Retinal pigment epithelial cell (primary cell): ENCODE measurements around the gene SYT15.

Source experiments
- DNase-seq: peaks from one replicate; pipeline ENCODE4 v3.0.0-alpha.2; 2010; ENCODE audit warnings: low read depth
- H3K4me3 ChIP-seq: 2 replicates; pipeline ENCODE4 v1.5.1; 2011; ENCODE audit warnings: mild to moderate bottlenecking, low read length, control low read depth, moderate library complexity
- TF ChIP-seq, protein P1 (sequence below): conservative IDR thresholded peaks from 2 replicates; pipeline ENCODE4 v1.5.1; 2011; ENCODE audit warnings: low read depth, low read length, control low read depth, inconsistent platforms

SYT15 gene

DNA sequence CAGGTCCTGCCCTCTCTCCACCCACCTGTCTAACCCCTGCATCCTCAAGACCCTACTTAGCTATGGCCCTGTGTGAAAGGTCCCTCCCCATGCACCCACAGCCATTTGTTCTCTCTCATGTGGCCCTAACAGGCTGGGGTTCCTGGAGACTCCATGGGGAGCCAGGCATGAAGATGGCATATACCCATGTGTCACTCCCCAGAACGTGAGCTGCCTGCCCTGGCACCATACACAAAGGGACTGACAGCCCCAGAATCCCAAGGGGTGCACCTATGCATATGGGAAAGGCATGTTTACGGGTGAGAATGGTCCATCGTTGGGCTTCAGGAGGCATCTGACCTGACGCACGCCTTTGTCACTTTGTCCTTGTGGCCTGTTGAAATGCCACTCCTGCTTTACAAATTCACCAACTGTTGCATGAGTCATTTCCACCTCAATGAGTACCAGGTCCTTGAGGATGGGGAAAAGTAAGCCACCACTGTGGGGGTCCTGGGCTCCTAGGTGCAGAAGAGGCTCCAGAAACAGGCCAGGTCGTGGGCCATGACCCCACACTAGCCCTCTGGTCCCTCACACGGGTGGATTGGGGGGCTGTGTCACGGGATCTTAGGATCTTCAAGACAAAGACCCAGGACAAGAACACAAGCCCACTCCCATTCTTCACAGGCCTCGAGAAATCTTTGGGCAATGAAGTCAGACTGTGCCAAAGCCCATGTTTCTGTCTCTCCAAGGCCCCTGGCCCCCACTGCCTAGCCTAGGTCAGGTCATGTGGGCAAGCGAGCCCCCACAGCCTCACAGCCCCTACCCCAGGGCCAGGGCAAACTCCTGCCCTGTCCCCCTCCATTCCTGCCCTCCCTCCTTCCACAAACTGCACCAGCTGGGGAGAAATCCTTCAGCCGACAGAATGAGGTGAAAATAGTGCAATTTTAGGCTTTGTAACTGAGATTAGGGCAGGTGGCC, 31.1 kb upstream of the SYT15 start:
- H3K4me3 ChIP-seq: no peak overlapping the region
- TF ChIP-seq, protein P1, sequence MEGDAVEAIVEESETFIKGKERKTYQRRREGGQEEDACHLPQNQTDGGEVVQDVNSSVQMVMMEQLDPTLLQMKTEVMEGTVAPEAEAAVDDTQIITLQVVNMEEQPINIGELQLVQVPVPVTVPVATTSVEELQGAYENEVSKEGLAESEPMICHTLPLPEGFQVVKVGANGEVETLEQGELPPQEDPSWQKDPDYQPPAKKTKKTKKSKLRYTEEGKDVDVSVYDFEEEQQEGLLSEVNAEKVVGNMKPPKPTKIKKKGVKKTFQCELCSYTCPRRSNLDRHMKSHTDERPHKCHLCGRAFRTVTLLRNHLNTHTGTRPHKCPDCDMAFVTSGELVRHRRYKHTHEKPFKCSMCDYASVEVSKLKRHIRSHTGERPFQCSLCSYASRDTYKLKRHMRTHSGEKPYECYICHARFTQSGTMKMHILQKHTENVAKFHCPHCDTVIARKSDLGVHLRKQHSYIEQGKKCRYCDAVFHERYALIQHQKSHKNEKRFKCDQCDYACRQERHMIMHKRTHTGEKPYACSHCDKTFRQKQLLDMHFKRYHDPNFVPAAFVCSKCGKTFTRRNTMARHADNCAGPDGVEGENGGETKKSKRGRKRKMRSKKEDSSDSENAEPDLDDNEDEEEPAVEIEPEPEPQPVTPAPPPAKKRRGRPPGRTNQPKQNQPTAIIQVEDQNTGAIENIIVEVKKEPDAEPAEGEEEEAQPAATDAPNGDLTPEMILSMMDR: no peak
- DNase-seq: no peak

DNA sequence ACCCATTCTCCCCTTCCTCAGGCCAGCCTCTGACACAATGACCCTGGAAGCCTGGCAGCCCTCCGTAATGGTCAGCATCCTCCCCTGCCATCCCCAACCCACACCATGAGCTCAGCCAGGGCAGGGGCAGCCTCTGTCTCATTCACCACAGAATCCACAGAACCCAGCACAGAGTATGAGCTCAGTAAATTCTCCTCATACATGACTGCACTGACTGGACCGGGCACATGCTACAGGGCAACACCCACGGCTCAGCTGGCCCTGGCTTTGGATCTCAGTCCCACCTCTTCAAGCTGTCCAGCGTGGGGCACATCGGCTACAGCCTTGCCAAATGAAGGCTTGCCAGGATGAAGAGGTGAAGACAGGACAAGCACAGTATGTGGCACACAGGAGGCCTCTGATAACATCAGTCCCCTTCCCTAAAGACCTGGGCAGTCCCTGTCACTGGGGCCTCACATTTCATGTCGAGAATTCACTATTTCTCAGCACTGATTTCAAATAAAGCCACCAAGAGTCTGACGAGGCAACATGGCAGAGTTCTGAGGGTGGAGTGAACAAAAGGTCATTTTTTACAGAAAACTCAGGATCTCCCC, 30.3 kb upstream of the SYT15 start:
- no peak overlapping the region for H3K4me3 ChIP-seq
- no peak for DNase-seq
- TF ChIP-seq, protein P1: no peak

DNA sequence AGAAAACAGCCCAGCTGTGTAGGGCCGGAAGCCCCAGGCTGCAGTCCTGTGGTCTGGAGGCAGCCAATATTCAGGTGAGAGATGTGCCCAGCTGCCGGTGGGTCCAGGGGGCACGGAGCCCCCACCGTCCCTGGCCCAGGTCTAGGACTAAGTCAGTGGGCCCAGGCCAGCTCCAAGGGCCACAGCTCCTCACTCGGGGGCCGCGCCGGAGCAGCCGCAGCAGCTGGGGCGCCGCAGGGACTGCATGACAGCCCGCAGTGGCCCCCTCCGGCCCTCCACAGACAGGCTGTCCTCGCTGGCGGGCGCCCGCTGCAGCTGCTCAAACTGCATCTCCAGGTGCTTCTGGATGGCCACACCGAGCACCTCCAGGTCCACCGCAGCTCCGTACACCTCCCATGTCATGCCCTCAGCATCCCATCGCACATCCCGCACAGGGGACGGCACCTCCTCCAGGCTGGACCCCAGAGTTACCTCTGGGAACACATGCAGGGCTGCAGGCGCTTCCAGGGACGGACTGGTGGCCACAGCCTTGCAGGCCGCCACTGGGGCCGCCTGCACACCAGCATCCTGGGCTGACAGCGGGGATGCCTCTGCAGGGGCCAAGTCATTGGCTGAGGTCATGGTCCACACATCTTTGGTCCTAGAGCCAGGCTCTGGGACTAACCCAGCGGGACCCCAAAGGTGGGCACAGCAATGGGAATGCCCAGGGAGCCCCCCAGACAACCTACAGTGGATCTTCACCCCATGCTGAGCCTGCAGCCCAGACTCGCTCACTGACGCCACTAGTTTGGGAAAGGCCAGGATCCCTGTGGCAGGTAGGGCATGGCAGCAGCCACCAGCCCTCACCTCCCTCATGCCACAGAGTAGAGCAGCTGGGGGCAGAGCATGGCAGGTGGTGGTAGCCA, 29.5 kb upstream of the SYT15 start:
- H3K4me3 ChIP-seq: no peak overlapping the region
- DNase-seq: no peak
- TF ChIP-seq, protein P1: no peak

DNA sequence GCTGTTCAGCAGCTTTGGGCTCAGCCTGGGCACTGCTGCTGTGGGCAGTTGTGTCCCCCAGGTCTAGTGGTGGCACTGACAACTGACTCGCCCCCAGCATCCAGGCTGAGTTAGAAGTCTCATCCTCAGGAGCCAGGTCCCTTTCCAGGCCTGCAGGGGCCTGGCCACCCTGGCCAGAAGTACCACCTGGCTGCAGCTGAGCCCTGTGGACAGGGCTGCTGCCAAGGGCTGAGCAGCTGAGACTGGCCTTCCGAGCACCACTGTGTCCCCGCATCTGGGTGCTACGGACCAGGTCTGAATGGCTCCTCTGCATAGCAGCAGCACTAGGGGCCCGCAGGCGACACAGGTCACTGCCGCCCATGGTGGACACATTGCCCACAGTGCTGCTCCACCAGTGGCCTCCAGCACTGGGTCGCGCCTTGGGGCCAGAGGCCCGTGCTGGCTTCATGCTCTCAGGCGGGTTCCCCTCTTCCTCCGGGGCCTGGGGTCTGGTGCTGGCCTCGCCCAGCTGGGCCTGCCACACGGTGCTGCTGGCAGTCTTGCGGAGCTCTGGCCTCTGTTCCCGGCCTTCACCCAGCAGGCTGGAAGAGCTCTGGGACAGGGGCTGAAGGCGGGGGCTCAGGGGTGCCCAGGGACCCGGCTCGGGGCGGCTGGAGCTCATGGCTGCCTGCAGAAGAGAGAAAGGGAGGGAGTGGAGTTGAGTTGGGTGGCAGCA, 28.7 kb upstream of the SYT15 start:
- no peak overlapping the region for H3K4me3 ChIP-seq
- no peak for DNase-seq
- TF ChIP-seq, protein P1: no peak

DNA sequence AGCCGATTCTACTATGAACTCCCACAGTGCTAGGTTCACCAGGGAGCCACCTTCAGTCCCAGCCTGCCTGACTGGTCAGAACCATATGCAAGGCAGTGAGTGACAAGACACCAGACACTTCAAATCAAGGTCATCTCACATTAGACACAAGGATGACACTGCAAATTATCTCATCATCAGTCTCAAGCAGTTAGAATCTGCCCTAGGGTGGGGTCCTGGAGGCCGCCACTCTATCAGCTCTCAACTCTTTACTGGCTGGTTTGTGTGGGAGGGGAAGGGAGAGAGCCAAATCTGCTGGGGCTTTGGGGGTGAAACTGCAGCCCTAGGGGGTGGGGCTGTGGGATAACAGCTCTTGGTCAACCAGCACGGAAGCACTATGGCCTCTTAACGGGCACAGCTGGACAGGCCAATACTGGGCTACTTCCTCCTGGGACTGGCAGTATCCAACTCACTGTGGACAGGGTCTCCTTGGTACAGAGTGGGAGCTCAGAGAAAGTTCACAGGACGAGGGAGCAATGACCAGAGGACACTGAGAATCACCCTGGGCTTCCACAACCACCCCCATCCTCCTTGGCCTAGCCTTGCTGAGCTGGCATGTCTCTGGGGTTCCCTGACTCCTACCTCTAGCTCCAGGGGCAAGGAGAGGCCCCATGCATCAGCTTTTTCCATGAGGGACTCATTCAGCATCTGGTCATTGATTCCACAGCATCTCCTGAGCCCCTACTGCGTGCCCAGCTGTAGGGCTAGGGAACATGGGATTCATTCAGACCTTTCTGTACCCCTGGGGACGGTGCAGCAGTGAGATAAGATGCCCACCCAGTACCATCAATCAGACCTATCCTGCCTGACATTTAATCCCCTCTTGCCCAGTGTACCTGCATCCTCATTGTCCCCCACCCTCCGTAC, 27.9 kb upstream of the SYT15 start:
- H3K4me3 ChIP-seq: no peak overlapping the region
- DNase-seq: no peak
- TF ChIP-seq, protein P1: no peak
